ENCODE results near the gene IL20RB. TPM values are rescaled to one million over a fixed set of nuclear protein-coding genes. Genes with fewer than 3 reads are reported as not detected.
A peak's percentile ranks its signal among the peaks of the same experiment; 100 is the strongest.

IL20RB gene
- total RNA-seq, 1 donor from 2014 or later: 0.44 TPM

- Histone ChIP-seq H3K36me3 (no peaks in the 10 kb centered on the region), H3K27me3 (ENCODE audit: low read depth) (no peaks in the 10 kb centered on the region), H3K9me3 (replicated peaks) (no peaks in the 10 kb centered on the region), H3K27ac (replicated peaks) (no peak overlapping the region), H3K4me1 (no peaks in the 10 kb centered on the region), H3K4me3 (no peak overlapping the region)
- no peak for DNase-seq
- no peak for TF ChIP-seq CTCF (IDR thresholded peaks at IDR 0.05; ENCODE audit: borderline replicate concordance)
- intact Hi-C loops (cut with micrococcal nuclease): no loop called here
Observed at GRCh38 chr3:137020888-137021287, 63.1 kb downstream of the IL20RB start.

GRCh38 chr3:137024348-137024747, 66.6 kb downstream of the IL20RB start:
- H3K27me3 ChIP-seq (ENCODE audit: low read depth): peaks cover 5% of the 10 kb centered on the region
- TF ChIP-seq CTCF (IDR thresholded peaks at IDR 0.05; ENCODE audit: borderline replicate concordance): no peak
- H3K27ac ChIP-seq (replicated peaks): no peak overlapping the region
- DNase-seq: no peak
- no peak overlapping the region for H3K4me3 ChIP-seq
- H3K4me1 ChIP-seq: no peaks in the 10 kb centered on the region
- H3K36me3 ChIP-seq: no peaks in the 10 kb centered on the region
- no peaks in the 10 kb centered on the region for H3K9me3 ChIP-seq (replicated peaks)
- intact Hi-C loops (cut with micrococcal nuclease): no loop called here

- peaks cover 12% of the 10 kb centered on the region for H3K27me3 ChIP-seq (ENCODE audit: low read depth)
- no peak overlapping the region for H3K4me3 ChIP-seq
- no peaks in the 10 kb centered on the region for H3K9me3 ChIP-seq (replicated peaks)
- H3K4me1 ChIP-seq: no peaks in the 10 kb centered on the region
- no peak for TF ChIP-seq CTCF (IDR thresholded peaks at IDR 0.05; ENCODE audit: borderline replicate concordance)
- intact Hi-C loops (cut with micrococcal nuclease): no loop called here
- DNase-seq: no peak
- no peaks in the 10 kb centered on the region for H3K36me3 ChIP-seq
- no peak overlapping the region for H3K27ac ChIP-seq (replicated peaks)
Observed at GRCh38 chr3:137026701-137027100, 68.9 kb downstream of the IL20RB start.

- DNase-seq: peak; percentile 88
- Histone ChIP-seq H3K27ac (replicated peaks) (no peak overlapping the region), H3K4me1 (peaks cover 6% of the 10 kb centered on the region), H3K36me3 (no peaks in the 10 kb centered on the region), H3K4me3 (peak overlapping the region; percentile 63), H3K27me3 (ENCODE audit: low read depth) (peaks cover 38% of the 10 kb centered on the region), H3K9me3 (replicated peaks) (no peaks in the 10 kb centered on the region)
- intact Hi-C loops (cut with micrococcal nuclease): loop anchor here (10.0 kb wide), 1 partner anchor 922 kb away; no protein-coding TSS in a partner anchor
- TF ChIP-seq CTCF (IDR thresholded peaks at IDR 0.05; ENCODE audit: borderline replicate concordance): peak; percentile 99
Observed at GRCh38 chr3:137032465-137033120, 74.8 kb downstream of the IL20RB start.

- TF ChIP-seq CTCF (IDR thresholded peaks at IDR 0.05; ENCODE audit: borderline replicate concordance): peak; percentile 25
- H3K4me1 ChIP-seq: peaks cover 6% of the 10 kb centered on the region
- peaks cover 31% of the 10 kb centered on the region for H3K27me3 ChIP-seq (ENCODE audit: low read depth)
- DNase-seq: no peak
- intact Hi-C loops (cut with micrococcal nuclease): loop anchor here (10.0 kb wide), 1 partner anchor 919 kb away; no protein-coding TSS in a partner anchor
- H3K36me3 ChIP-seq: no peaks in the 10 kb centered on the region
- no peak overlapping the region for H3K27ac ChIP-seq (replicated peaks)
- no peaks in the 10 kb centered on the region for H3K9me3 ChIP-seq (replicated peaks)
- no peak overlapping the region for H3K4me3 ChIP-seq
Observed at GRCh38 chr3:137035631-137036030, 77.8 kb downstream of the IL20RB start.

All from left ventricle myocardium inferior (tissue), 1 donor.